Heart left ventricle (tissue), 16 donors: Measurements from ENCODE around the gene OR51E2. TPM values are rescaled to one million over a fixed set of nuclear protein-coding genes. Genes with fewer than 3 reads are reported as not detected.

Experiments
- ATAC-seq, 4 donors: fragments of 200-7000 bp; cut with Tn5 transposase; one replicate each; pipeline ENCODE4 v1.9.1; 2020 to 2022; ENCODE audit warnings: moderate library complexity in 4 of 4, mild to moderate bottlenecking in 3 of 4, moderate number of reproducible peaks in 1 of 4
- DNase-seq, 5 donors: peaks; one replicate each; pipeline ENCODE4 v3.0.0-alpha.2; 2020
- H3K27ac ChIP-seq, 12 donors: fragments of 200-600 bp; sonication (generic) in 4 of 12; one replicate each; pipeline versions ENCODE4 v1.5.0 to v1.8.0; 2016 to 2022; ENCODE audit warnings: mild to moderate bottlenecking in 2 of 12
- H3K27me3 ChIP-seq, 9 donors: fragments of 200-600 bp; sonication (generic) in 2 of 9; one replicate each; pipeline versions ENCODE4 v1.5.1 to v1.8.0; 2016 to 2022; ENCODE audit warnings: mild to moderate bottlenecking in 3 of 9
- H3K36me3 ChIP-seq, 9 donors: fragments of 200-600 bp; sonication (generic) in 2 of 9; one replicate each; pipeline versions ENCODE4 v1.5.0 to v1.8.0; 2018 to 2022; ENCODE audit warnings: mild to moderate bottlenecking in 2 of 9
- H3K4me1 ChIP-seq, 12 donors: fragments of 200-600 bp; sonication (generic) in 4 of 12; one replicate each; pipeline versions ENCODE4 v1.5.0 to v1.8.0; 2016 to 2022; ENCODE audit warnings: mild to moderate bottlenecking in 3 of 12
- H3K4me3 ChIP-seq, 12 donors: fragments of 200-600 bp; sonication (generic) in 4 of 12; one replicate each; pipeline versions ENCODE4 v1.5.0 to v1.8.0; 2017 to 2022; ENCODE audit warnings: mild to moderate bottlenecking in 9 of 12, moderate library complexity in 4 of 12
- H3K9me3 ChIP-seq, 12 donors: fragments of 200-600 bp; sonication (generic) in 4 of 12; one replicate each; pipeline versions ENCODE4 v1.5.0 to v1.8.0; 2016 to 2022; ENCODE audit warnings: mild to moderate bottlenecking in 1 of 12
- POLR2A ChIP-seq, 2 donors: fragments of 450-650 bp; IDR thresholded peaks; one replicate each; pipeline ENCODE4 v1.6.1; 2017; ENCODE audit warnings: antibody characterized with exemption in 2 of 2, mild to moderate bottlenecking in 2 of 2, moderate library complexity in 2 of 2
- WGBS, 4 donors: extraction: QIAGEN DNeasy Blood & Tissue Kit in 2 of 4; methylation state at CpG; one replicate each; pipeline versions ENCODE4 v1.1.5 to v1.1.7; 2013 to 2018; 5-methylcytosine and 5-hydroxymethylcytosine counted together
- intact Hi-C, 10 donors: fragments of 100-400 bp; cut with DNase I; formaldehyde crosslinking; loops; one replicate each; pipeline versions ENCODE4 v1.11.1 to v1.14.2; 2022
- polyA plus RNA-seq, 2 donors: library from polyadenylated mRNA; stranded (reverse); fragments of 200-250 nt; gene quantifications; one replicate each; pipeline ENCODE4 v1.2.3, GENCODE V29; 2013
- total RNA-seq, 9 donors: library from RNA; depleted of rRNA in 2 of 9; stranded (reverse); fragments of >200 nt in 2 of 9; fragmentation: NEBNext Ultra II Directional in 3 of 9; extraction: Animal tissue kit (Norgen Biotek cat#: 25700) in 3 of 9; gene quantifications; one replicate each; pipeline versions ENCODE4 v1.1.0 to v1.2.4, GENCODE V29; 2016 to 2023
- TF ChIP-seq, protein P1 (sequence below), 12 donors: fragments of 200-600 bp; sonication (generic) in 4 of 12; IDR thresholded peaks; one replicate each; pipeline versions ENCODE4 v1.5.0 to v1.8.0; 2018 to 2022; ENCODE audit warnings: antibody characterized with exemption in 12 of 12, mild to moderate bottlenecking in 5 of 12
- donor health status: ischemic (EF 13 %, LVEDD 7.1; RV severe dilation, severe dysfunction).
- donor health status: healthy with polysubstance abuse.
- donor health status: DM: no; HTN: yes; CAD: no.
- donor health status: DM: no; HTN: no; CAD: no.
- donor health status: ischemic (EF 25% LVEDD 6.9; RV normal size, moderate dysfunction).
- donor health status: ischemic (EF 25% LVEDD 5.7; RV mildly dilated, moderate dysfunction).
- donor health status: healthy.
- donor health status: DM: yes; HTN: yes; CAD: no.
- donor health status: ischemic (EF 35%, LVEDD 5.7; RV mildly dilated, moderate dysfunction).
- donor health status: nonischemic (EF 11% LVEDD 7.7; RV severe dilation, severe dysfunction).
- donor health status: DM: yes; HTN: yes; CAD: no.
- donor health status: PGD.
- donor health status: ischemic (EF 29% LVEDD 5.4; RV normal size, mild dysfunction).
- donor health status: nonischemic (EF 23%, LVEDD 6.1; RV moderate dilation, normal function).

The OR51E2 gene
- total and polyA plus RNA-seq, 11 donors, result 0.08 to 0.50 (median 0.25) TPM; not detected in 4

DNA sequence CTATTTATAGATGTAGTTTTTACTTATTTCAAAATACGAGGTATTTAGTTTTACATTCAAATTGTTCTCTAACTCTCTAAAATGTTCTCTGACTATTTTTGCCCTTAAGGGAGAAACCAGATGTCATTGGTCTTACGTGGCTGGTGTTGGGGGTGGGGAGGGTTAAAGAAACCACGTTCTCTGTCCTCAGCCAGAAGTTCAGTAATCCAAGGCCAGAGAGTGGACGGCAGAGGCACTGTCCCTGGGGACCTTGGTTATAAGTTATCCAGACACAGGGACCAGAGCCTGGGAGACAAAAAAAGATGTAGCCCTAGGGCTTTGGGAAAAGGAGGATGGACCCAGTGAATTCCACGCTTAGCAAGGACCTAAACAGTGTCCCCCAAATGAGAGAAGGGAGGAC is 54.6 kb downstream of the OR51E2 start:
- no peaks in the 10 kb centered on the region for H3K36me3 ChIP-seq
- H3K9me3 ChIP-seq, result no peaks in the 10 kb centered on the region
- peaks cover 11 to 65% (median 32%) of the 10 kb centered on the region in 12 donors for H3K4me1 ChIP-seq
- H3K27ac ChIP-seq, result peak overlapping the region; percentile 15 to 94 (median 83)
- ATAC-seq (peak; percentile 53 to 83 (median 68)), DNase-seq (peak; percentile 60 to 81 (median 68))
- WGBS, 4 donors, result 14 to 37% (median 15%) methylated on average over 5 of the region's 5 CpGs
- intact Hi-C loops, result no loop called here
- H3K4me3 ChIP-seq, result peak overlapping the region in 8 of 12 donors; percentile 38 to 61 (median 54)
- TF ChIP-seq, protein P1, sequence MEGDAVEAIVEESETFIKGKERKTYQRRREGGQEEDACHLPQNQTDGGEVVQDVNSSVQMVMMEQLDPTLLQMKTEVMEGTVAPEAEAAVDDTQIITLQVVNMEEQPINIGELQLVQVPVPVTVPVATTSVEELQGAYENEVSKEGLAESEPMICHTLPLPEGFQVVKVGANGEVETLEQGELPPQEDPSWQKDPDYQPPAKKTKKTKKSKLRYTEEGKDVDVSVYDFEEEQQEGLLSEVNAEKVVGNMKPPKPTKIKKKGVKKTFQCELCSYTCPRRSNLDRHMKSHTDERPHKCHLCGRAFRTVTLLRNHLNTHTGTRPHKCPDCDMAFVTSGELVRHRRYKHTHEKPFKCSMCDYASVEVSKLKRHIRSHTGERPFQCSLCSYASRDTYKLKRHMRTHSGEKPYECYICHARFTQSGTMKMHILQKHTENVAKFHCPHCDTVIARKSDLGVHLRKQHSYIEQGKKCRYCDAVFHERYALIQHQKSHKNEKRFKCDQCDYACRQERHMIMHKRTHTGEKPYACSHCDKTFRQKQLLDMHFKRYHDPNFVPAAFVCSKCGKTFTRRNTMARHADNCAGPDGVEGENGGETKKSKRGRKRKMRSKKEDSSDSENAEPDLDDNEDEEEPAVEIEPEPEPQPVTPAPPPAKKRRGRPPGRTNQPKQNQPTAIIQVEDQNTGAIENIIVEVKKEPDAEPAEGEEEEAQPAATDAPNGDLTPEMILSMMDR (IDR thresholded peaks at IDR 0.05), result no peak
- TF ChIP-seq POLR2A (IDR thresholded peaks at IDR 0.05), result peak in 1 of 2 donors; percentile 27
- no peaks in the 10 kb centered on the region for H3K27me3 ChIP-seq

- Histone ChIP-seq H3K27me3 (peaks cover 0 to 3% (median 0%) of the 10 kb centered on the region in 9 donors), H3K4me3 (no peak overlapping the region), H3K27ac (peak overlapping the region in 10 of 12 donors; percentile 51 to 94 (median 86)), H3K36me3 (no peaks in the 10 kb centered on the region), H3K4me1 (peaks cover 4 to 57% (median 23%) of the 10 kb centered on the region in 12 donors), H3K9me3 (no peaks in the 10 kb centered on the region)
- 53 to 67% (median 61%) methylated on average over 7 of the region's 7 CpGs for WGBS, 4 donors
- peak in 3 of 5 donors; percentile 12 to 29 (median 25) for DNase-seq
- peak in 2 of 4 donors; percentile 21 to 69 for ATAC-seq
- intact Hi-C loops, result no loop called here
- no peak for TF ChIP-seq POLR2A (IDR thresholded peaks at IDR 0.05)
- TF ChIP-seq, protein P1 (IDR thresholded peaks at IDR 0.05), result no peak
Observed at GRCh38 chr11:4642043-4642442, 55.6 kb downstream of the OR51E2 start.

DNA sequence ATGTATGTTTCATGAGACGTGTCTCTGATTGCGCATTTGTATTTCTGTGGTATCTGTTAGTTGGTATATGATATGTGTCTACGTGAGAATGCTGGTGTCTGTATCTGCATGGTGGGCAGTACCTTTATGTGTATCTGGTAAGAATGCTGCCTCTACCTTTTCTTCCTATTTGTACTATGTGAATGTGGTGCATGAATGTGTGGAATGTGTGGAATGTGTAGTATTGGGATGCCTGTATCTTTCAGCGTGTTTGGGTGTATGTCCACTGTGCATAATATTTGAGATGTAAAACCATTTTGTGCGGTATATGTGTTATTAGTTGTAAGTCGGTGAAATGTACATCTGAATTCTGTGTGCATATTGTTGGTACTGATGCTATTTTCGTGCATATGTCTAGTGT is 56.2 kb downstream of the OR51E2 start:
- peaks cover 3 to 53% (median 20%) of the 10 kb centered on the region in 12 donors for H3K4me1 ChIP-seq
- intact Hi-C loops, result no loop called here
- WGBS, 4 donors, result 91 to 94% (median 94%) methylated on average over 7 of the region's 7 CpGs
- no peak for ATAC-seq
- H3K36me3 ChIP-seq, result no peaks in the 10 kb centered on the region
- no peaks in the 10 kb centered on the region for H3K9me3 ChIP-seq
- no peak overlapping the region for H3K4me3 ChIP-seq
- H3K27me3 ChIP-seq, result peaks cover 0 to 3% (median 0%) of the 10 kb centered on the region in 9 donors
- peak overlapping the region in 8 of 12 donors; percentile 51 to 94 (median 88) for H3K27ac ChIP-seq
- TF ChIP-seq POLR2A (IDR thresholded peaks at IDR 0.05), result no peak
- TF ChIP-seq, protein P1 (IDR thresholded peaks at IDR 0.05), result no peak
- DNase-seq, result no peak

GRCh38 chr11:4639931-4640330 is 57.7 kb downstream of the OR51E2 start:
- ATAC-seq (no peak), DNase-seq (no peak)
- intact Hi-C loops, result loop anchor here in 5 of 10 donors (5.0 to 10.0 kb wide), 4 partner anchors 362 to 1165 kb away; partner anchors contain the start of gene OR52N2 (in 1 of the 5)
- H3K36me3 ChIP-seq, result no peaks in the 10 kb centered on the region
- H3K4me3 ChIP-seq, result no peak overlapping the region
- H3K27ac ChIP-seq, result no peak overlapping the region
- no peaks in the 10 kb centered on the region for H3K9me3 ChIP-seq
- peaks cover 0 to 3% (median 0%) of the 10 kb centered on the region in 9 donors for H3K27me3 ChIP-seq
- H3K4me1 ChIP-seq, result peaks cover 0 to 38% (median 13%) of the 10 kb centered on the region in 12 donors
- TF ChIP-seq POLR2A (IDR thresholded peaks at IDR 0.05), result no peak
- TF ChIP-seq, protein P1 (IDR thresholded peaks at IDR 0.05), result no peak
- 94 to 96% (median 95%) methylated on average over 6 of the region's 6 CpGs for WGBS, 4 donors
